ENCODE measurements around the gene TEX48. TPM values are rescaled to one million over a fixed set of nuclear protein-coding genes. Genes with fewer than 3 reads are reported as not detected.

Gene TEX48
- total RNA-seq, 2 donors from 2014 or later = not detected

GRCh38 chr9:114655689-114656088 is 26.3 kb downstream of the TEX48 start:
- Mint-ChIP-seq H3K36me3 (no peaks in the 10 kb centered on the region), H3K27ac (no peak overlapping the region), H3K9me3 (no peaks in the 10 kb centered on the region)
- ATAC-seq (no peak), DNase-seq (ENCODE audit: low spot score in 2 of 2) (no peak)

GRCh38 chr9:114653556-114654159 is 28.3 kb downstream of the TEX48 start:
- peak; percentile 68 to 73 for ATAC-seq
- H3K9me3 Mint-ChIP-seq = no peaks in the 10 kb centered on the region
- H3K27ac Mint-ChIP-seq = peak overlapping the region in 1 of 2 donors; percentile 50
- H3K36me3 Mint-ChIP-seq = no peaks in the 10 kb centered on the region
- DNase-seq (ENCODE audit: low spot score in 2 of 2) = peak in 1 of 2 donors; percentile 89

GRCh38 chr9:114652776-114653555 is 29.0 kb downstream of the TEX48 start:
- no peak for DNase-seq (ENCODE audit: low spot score in 2 of 2)
- H3K36me3 Mint-ChIP-seq = no peaks in the 10 kb centered on the region
- peak; percentile 65 to 77 for ATAC-seq
- no peaks in the 10 kb centered on the region for H3K9me3 Mint-ChIP-seq
- H3K27ac Mint-ChIP-seq = peak overlapping the region; percentile 17 to 50

GRCh38 chr9:114643896-114644295 is 38.1 kb downstream of the TEX48 start:
- peaks cover 14 to 35% of the 10 kb centered on the region in 2 donors for H3K36me3 Mint-ChIP-seq
- ATAC-seq (no peak), DNase-seq (ENCODE audit: low spot score in 2 of 2) (no peak)
- H3K27ac Mint-ChIP-seq = no peak overlapping the region
- no peaks in the 10 kb centered on the region for H3K9me3 Mint-ChIP-seq

- H3K36me3 Mint-ChIP-seq = peaks cover 14 to 35% of the 10 kb centered on the region in 2 donors
- no peak overlapping the region for H3K27ac Mint-ChIP-seq
- ATAC-seq (no peak), DNase-seq (ENCODE audit: low spot score in 2 of 2) (no peak)
- H3K9me3 Mint-ChIP-seq = no peaks in the 10 kb centered on the region
Measured at GRCh38 chr9:114643001-114643400, 39.0 kb downstream of the TEX48 start.

GRCh38 chr9:114641967-114642366 is 40.0 kb downstream of the TEX48 start:
- no peak for DNase-seq (ENCODE audit: low spot score in 2 of 2)
- Mint-ChIP-seq H3K9me3 (no peaks in the 10 kb centered on the region), H3K36me3 (peaks cover 12 to 28% of the 10 kb centered on the region in 2 donors), H3K27ac (peak overlapping the region in 1 of 2 donors; percentile 42)
- no peak for ATAC-seq

- DNase-seq (ENCODE audit: low spot score in 2 of 2) (no peak), ATAC-seq (no peak)
- Mint-ChIP-seq H3K27ac (no peak overlapping the region), H3K9me3 (no peaks in the 10 kb centered on the region), H3K36me3 (peaks cover 12 to 19% of the 10 kb centered on the region in 2 donors)
Measured at GRCh38 chr9:114638404-114638803, 43.6 kb downstream of the TEX48 start.

- no peak for ATAC-seq
- no peaks in the 10 kb centered on the region for H3K9me3 Mint-ChIP-seq
- peak overlapping the region; percentile 38 to 88 for H3K27ac Mint-ChIP-seq
Measured at GRCh38 chr9:114634387-114634786, 47.6 kb downstream of the TEX48 start.

GRCh38 chr9:114633438-114634089 is 48.4 kb downstream of the TEX48 start:
- peak overlapping the region; percentile 38 to 74 for H3K27ac Mint-ChIP-seq
- ATAC-seq = peak in 1 of 2 donors; percentile 61
- H3K9me3 Mint-ChIP-seq = no peaks in the 10 kb centered on the region
- H3K36me3 Mint-ChIP-seq = peaks cover 13 to 42% of the 10 kb centered on the region in 2 donors
- DNase-seq (ENCODE audit: low spot score in 2 of 2) = no peak

More at GRCh38 chr9:114634387-114634786, 47.6 kb downstream of the TEX48 start:
- DNase-seq (ENCODE audit: low spot score in 2 of 2) = no peak
- H3K36me3 Mint-ChIP-seq = peaks cover 16 to 34% of the 10 kb centered on the region in 2 donors

- Mint-ChIP-seq H3K9me3 (no peaks in the 10 kb centered on the region), H3K36me3 (peaks cover 17 to 42% of the 10 kb centered on the region in 2 donors), H3K27ac (peak overlapping the region in 1 of 2 donors; percentile 47)
- DNase-seq (ENCODE audit: low spot score in 2 of 2) (no peak), ATAC-seq (no peak)
Measured at GRCh38 chr9:114631166-114631565, 50.8 kb downstream of the TEX48 start.

- no peak for DNase-seq (ENCODE audit: low spot score in 2 of 2)
Measured at GRCh38 chr9:114629563-114630090, 52.4 kb downstream of the TEX48 start.

GRCh38 chr9:114627553-114627952 is 54.4 kb downstream of the TEX48 start:
- no peak overlapping the region for H3K27ac Mint-ChIP-seq
- H3K36me3 Mint-ChIP-seq = peaks cover 11 to 27% of the 10 kb centered on the region in 2 donors
- H3K9me3 Mint-ChIP-seq = no peaks in the 10 kb centered on the region
- no peak for DNase-seq (ENCODE audit: low spot score in 2 of 2)
- no peak for ATAC-seq

More at GRCh38 chr9:114629563-114630090, 52.4 kb downstream of the TEX48 start:
- peaks cover 11 to 38% of the 10 kb centered on the region in 2 donors for H3K36me3 Mint-ChIP-seq
- ATAC-seq = no peak
- H3K9me3 Mint-ChIP-seq = no peaks in the 10 kb centered on the region
- peak overlapping the region in 1 of 2 donors; percentile 27 for H3K27ac Mint-ChIP-seq

- Mint-ChIP-seq H3K36me3 (peaks cover 11 to 24% of the 10 kb centered on the region in 2 donors), H3K9me3 (no peaks in the 10 kb centered on the region), H3K27ac (no peak overlapping the region)
- ATAC-seq = no peak
- DNase-seq (ENCODE audit: low spot score in 2 of 2) = no peak
Measured at GRCh38 chr9:114626415-114627020, 55.5 kb downstream of the TEX48 start.

- Mint-ChIP-seq H3K27ac (no peak overlapping the region), H3K9me3 (no peaks in the 10 kb centered on the region)
- no peak for ATAC-seq
Measured at GRCh38 chr9:114624677-114625076, 57.3 kb downstream of the TEX48 start.

GRCh38 chr9:114621975-114622609 is 59.9 kb downstream of the TEX48 start:
- Mint-ChIP-seq H3K9me3 (no peaks in the 10 kb centered on the region), H3K27ac (peak overlapping the region in 1 of 2 donors; percentile 44), H3K36me3 (peaks cover 12 to 34% of the 10 kb centered on the region in 2 donors)
- ATAC-seq = no peak
- no peak for DNase-seq (ENCODE audit: low spot score in 2 of 2)

More at GRCh38 chr9:114624677-114625076, 57.3 kb downstream of the TEX48 start:
- peaks cover 7 to 27% of the 10 kb centered on the region in 2 donors for H3K36me3 Mint-ChIP-seq
- no peak for DNase-seq (ENCODE audit: low spot score in 2 of 2)

GRCh38 chr9:114621561-114621960 is 60.4 kb downstream of the TEX48 start:
- Mint-ChIP-seq H3K27ac (peak overlapping the region; percentile 44 to 62), H3K36me3 (peaks cover 8 to 35% of the 10 kb centered on the region in 2 donors), H3K9me3 (no peaks in the 10 kb centered on the region)
- ATAC-seq (no peak), DNase-seq (ENCODE audit: low spot score in 2 of 2) (no peak)
